ENCODE measurements around the gene NSL1.

GRCh38 chr1:212749821-212750535 lies 41.6 kb downstream of the NSL1 start:
- TF ChIP-seq CTCF (IDR thresholded peaks at IDR 0.05) = peak; percentile 99
- TF ChIP-seq ZFX (IDR thresholded peaks at IDR 0.05; ENCODE audit: borderline replicate concordance) = no peak

All from 22Rv1 (cell line).